ENCODE measurements around the gene FREY1. TPM values are rescaled to one million over a fixed set of nuclear protein-coding genes. Genes with fewer than 3 reads are reported as not detected.
A peak's percentile ranks its signal among the peaks of the same experiment; 100 is the strongest.

FREY1 gene, protein sequence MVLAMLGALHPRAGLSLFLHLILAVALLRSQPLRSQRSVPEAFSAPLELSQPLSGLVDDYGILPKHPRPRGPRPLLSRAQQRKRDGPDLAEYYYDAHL
- 1.5 TPM for total RNA-seq (2013)
- under 1 TPM in 1 of 3 donors, not detected in 2; 0.37 TPM for polyA plus RNA-seq
- polyA minus RNA-seq: 3.4 and 3.6 TPM in 2 replicates
- 0.06 to 1.0 (median 0.58) reads per million in 11 experiments for total RNA-seq

DNA sequence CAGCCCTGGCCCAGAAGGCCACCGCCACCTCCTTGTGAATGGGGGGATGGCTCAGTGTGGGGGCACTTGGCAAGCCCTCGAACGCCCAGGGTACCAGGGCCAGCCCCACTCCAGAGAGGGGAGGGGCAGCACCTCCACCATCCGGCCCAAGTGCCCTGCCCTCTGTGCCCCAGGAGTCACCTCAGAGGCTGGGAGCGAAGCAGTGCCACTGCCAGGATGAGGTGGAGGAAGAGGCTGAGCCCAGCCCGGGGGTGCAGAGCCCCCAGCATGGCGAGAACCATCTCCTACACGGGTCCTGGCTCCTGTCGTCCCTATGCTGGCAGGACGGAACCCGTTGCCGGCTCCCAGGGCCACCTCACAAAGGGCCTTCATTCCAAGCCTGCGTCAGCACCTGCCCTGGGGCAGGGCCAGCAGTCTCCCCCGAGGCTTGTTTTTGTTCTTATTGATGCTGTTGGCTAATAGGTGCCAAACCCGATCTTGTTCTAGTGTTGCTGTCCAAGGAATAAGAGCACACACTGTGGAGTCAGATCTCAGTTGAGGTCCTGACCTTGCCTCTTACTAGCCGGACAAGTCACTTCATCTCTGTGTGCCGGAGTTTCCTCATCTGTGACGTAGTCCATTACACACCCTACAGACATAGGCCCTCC, at the start of gene FREY1:
TSS of gene FREY1 (minus strand) at position 307 of the 647 bp plus-strand sequence. CDS start at position 281, 26 bp downstream.
- Mint-ChIP-seq H3K4me3 (no peak within 1 kb of the TSS), H3K4me1 (peaks cover 3% of the 10 kb centered on the region), H3K36me3 (peaks cover 29 to 31% of the 10 kb centered on the region in 2 donors), H3K27ac (peak within 1 kb of the TSS in 3 of 7 donors; percentile 8 to 66 (median 10)), H3K9me3 (peaks cover 0 to 2% (median 0%) of the 10 kb centered on the region in 7 donors), H3K27me3 (ENCODE audit: low read depth in 3 of 3) (peaks cover 3 to 27% (median 6%) of the 10 kb centered on the region in 3 donors)
- peaks cover 0 to under 1% of the 10 kb centered on the region in 2 donors for H3K27me3 ChIP-seq (ENCODE audit: control insufficient read depth in 2 of 2, insufficient read depth in 2 of 2, low read length in 2 of 2)
- intact Hi-C loops (cut with micrococcal nuclease): no loop called here
- H3K36me3 ChIP-seq (replicated peaks in 1 of 2; ENCODE audit: control insufficient read depth in 1 of 2, insufficient read depth in 2 of 2, low read length in 2 of 2): peaks cover 27 to 33% of the 10 kb centered on the region in 2 donors
- no peak within 1 kb of the TSS for H3K4me2 ChIP-seq (replicated peaks; ENCODE audit: extremely low read depth, low read length, poor library complexity, severe bottlenecking)
- H3K9ac ChIP-seq (ENCODE audit: insufficient read depth, low read length, poor library complexity, severe bottlenecking): no peak within 1 kb of the TSS
- peak in 1 of 3 donors; percentile 55 for DNase-seq
- peaks cover 30% of the 10 kb centered on the region for H4K20me1 ChIP-seq (ENCODE audit: insufficient read depth, low read length)
- no peak within 1 kb of the TSS for H2AFZ ChIP-seq (ENCODE audit: insufficient read depth, low read depth, low read length, poor library complexity, severe bottlenecking)
- no peaks in the 10 kb centered on the region for H3K4me1 ChIP-seq (ENCODE audit: control insufficient read depth in 1 of 2, insufficient read depth in 2 of 2, low read length in 2 of 2)
- H3K79me2 ChIP-seq (ENCODE audit: insufficient read depth, low read length): no peaks in the 10 kb centered on the region
- TF ChIP-seq, protein P1, sequence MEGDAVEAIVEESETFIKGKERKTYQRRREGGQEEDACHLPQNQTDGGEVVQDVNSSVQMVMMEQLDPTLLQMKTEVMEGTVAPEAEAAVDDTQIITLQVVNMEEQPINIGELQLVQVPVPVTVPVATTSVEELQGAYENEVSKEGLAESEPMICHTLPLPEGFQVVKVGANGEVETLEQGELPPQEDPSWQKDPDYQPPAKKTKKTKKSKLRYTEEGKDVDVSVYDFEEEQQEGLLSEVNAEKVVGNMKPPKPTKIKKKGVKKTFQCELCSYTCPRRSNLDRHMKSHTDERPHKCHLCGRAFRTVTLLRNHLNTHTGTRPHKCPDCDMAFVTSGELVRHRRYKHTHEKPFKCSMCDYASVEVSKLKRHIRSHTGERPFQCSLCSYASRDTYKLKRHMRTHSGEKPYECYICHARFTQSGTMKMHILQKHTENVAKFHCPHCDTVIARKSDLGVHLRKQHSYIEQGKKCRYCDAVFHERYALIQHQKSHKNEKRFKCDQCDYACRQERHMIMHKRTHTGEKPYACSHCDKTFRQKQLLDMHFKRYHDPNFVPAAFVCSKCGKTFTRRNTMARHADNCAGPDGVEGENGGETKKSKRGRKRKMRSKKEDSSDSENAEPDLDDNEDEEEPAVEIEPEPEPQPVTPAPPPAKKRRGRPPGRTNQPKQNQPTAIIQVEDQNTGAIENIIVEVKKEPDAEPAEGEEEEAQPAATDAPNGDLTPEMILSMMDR (IDR thresholded peaks at IDR 0.05): no peak
- no peak within 1 kb of the TSS for H3K27ac ChIP-seq (ENCODE audit: low read depth in 1 of 2, low read length in 2 of 2)
- H3K9me3 ChIP-seq (replicated peaks in 1 of 2; ENCODE audit: control insufficient read depth in 1 of 2, insufficient read depth in 1 of 2, low read length in 2 of 2): no peaks in the 10 kb centered on the region
- no peak within 1 kb of the TSS for H3K4me3 ChIP-seq (replicated peaks in 1 of 3; ENCODE audit: low read depth in 2 of 3, low read length in 3 of 3)
- WGBS (ENCODE audit: insufficient coverage): 70% methylated on average over 10 of the region's 18 CpGs

DNA sequence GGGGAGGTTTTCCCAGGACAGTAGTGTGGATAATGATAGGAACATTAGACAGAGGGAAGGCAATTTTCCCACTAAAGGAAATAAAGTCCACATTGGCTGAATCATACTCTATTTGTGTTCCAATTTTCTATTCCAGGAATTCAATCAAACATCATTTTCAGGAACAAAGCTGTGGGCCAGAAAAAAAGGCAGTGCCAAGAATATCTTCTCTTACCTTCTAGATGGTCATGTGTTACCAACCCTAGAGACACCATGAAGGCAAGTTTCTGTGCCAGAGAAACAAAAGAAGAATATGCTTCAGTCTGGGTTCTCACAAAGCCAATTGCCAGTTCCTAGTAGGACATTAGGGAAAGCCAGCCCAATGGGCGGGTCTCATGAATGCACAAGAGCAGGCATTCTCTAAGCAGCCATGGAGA, 42.9 kb upstream of the FREY1 start:
- H2AFZ ChIP-seq (ENCODE audit: insufficient read depth, low read depth, low read length, poor library complexity, severe bottlenecking): no peak overlapping the region
- no peaks in the 10 kb centered on the region for H3K4me1 ChIP-seq (ENCODE audit: control insufficient read depth in 1 of 2, insufficient read depth in 2 of 2, low read length in 2 of 2)
- peaks cover 80 to 99% of the 10 kb centered on the region in 2 donors for H3K36me3 ChIP-seq (replicated peaks in 1 of 2; ENCODE audit: control insufficient read depth in 1 of 2, insufficient read depth in 2 of 2, low read length in 2 of 2)
- H3K79me2 ChIP-seq (ENCODE audit: insufficient read depth, low read length): no peaks in the 10 kb centered on the region
- Mint-ChIP-seq H3K4me1 (no peaks in the 10 kb centered on the region), H3K4me3 (no peak overlapping the region), H3K9me3 (no peaks in the 10 kb centered on the region), H3K27me3 (ENCODE audit: low read depth in 3 of 3) (no peaks in the 10 kb centered on the region), H3K27ac (no peak overlapping the region), H3K36me3 (peaks cover 89 to 94% of the 10 kb centered on the region in 2 donors)
- no peak overlapping the region for H3K4me3 ChIP-seq (replicated peaks in 1 of 3; ENCODE audit: low read depth in 2 of 3, low read length in 3 of 3)
- intact Hi-C loops (cut with micrococcal nuclease): no loop called here
- H3K9ac ChIP-seq (ENCODE audit: insufficient read depth, low read length, poor library complexity, severe bottlenecking): no peak overlapping the region
- TF ChIP-seq, protein P1 (IDR thresholded peaks at IDR 0.05): no peak
- no peaks in the 10 kb centered on the region for H3K9me3 ChIP-seq (replicated peaks in 1 of 2; ENCODE audit: control insufficient read depth in 1 of 2, insufficient read depth in 1 of 2, low read length in 2 of 2)
- no peaks in the 10 kb centered on the region for H3K27me3 ChIP-seq (ENCODE audit: control insufficient read depth in 2 of 2, insufficient read depth in 2 of 2, low read length in 2 of 2)
- H4K20me1 ChIP-seq (ENCODE audit: insufficient read depth, low read length): peaks cover 20% of the 10 kb centered on the region
- H3K4me2 ChIP-seq (replicated peaks; ENCODE audit: extremely low read depth, low read length, poor library complexity, severe bottlenecking): no peak overlapping the region
- WGBS (ENCODE audit: insufficient coverage): no CpG with 5 or more reads among the region's 1 CpG
- H3K27ac ChIP-seq (ENCODE audit: low read depth in 1 of 2, low read length in 2 of 2): no peak overlapping the region
- no peak for DNase-seq
